HepG2 (cell line): Measurements from ENCODE around the gene SPARC. TPM values are rescaled to one million over a fixed set of nuclear protein-coding genes. Genes with fewer than 3 reads are reported as not detected.

Experiments used
- CERS6 ChIP-seq: sonication (generic); formaldehyde crosslinking; IDR thresholded peaks from 2 replicates; pipeline ENCODE4 v1.5.0; 2020; ENCODE audit warnings: missing genetic modification reagents
- DZIP1 ChIP-seq: sonication (generic); formaldehyde crosslinking; IDR thresholded peaks from 2 replicates; pipeline ENCODE4 v1.5.0; 2020; ENCODE audit warnings: mild to moderate bottlenecking, missing genetic modification reagents
- EED ChIP-seq: sonication (generic); formaldehyde crosslinking; IDR thresholded peaks from 2 replicates; pipeline ENCODE4 v1.5.0; 2020; ENCODE audit warnings: mild to moderate bottlenecking, missing genetic modification reagents
- GRHL1 ChIP-seq: sonication (generic); formaldehyde crosslinking; conservative IDR thresholded peaks from 2 replicates; pipeline ENCODE4 v1.8.0; 2022; ENCODE audit warnings: missing genetic modification reagents
- GZF1 ChIP-seq: sonication (generic); formaldehyde crosslinking; IDR thresholded peaks from 2 replicates; pipeline ENCODE4 v1.5.1; 2020; ENCODE audit warnings: mild to moderate bottlenecking, missing genetic modification reagents
- HHEX ChIP-seq: IDR thresholded peaks from 2 replicates; pipeline ENCODE4 v1.6.1; 2016; ENCODE audit warnings: control low read depth
- HMGXB4 ChIP-seq, 2 experiments: sonication (generic) in 1 of 2; formaldehyde crosslinking in 1 of 2; IDR thresholded peaks; 2 replicates each; pipeline versions ENCODE4 v1.4.0 to v1.6.1; 2018 to 2020; ENCODE audit warnings: missing genetic modification reagents in 2 of 2, borderline replicate concordance in 1 of 2, low read depth in 1 of 2, mild to moderate bottlenecking in 1 of 2, missing biosample characterization in 1 of 2
- NFE2 ChIP-seq: sonication (generic); formaldehyde crosslinking; IDR thresholded peaks from 2 replicates; pipeline ENCODE4 v1.4.0; 2020; ENCODE audit warnings: missing genetic modification reagents
- NFIC ChIP-seq: IDR thresholded peaks from 2 replicates; pipeline ENCODE4 v1.6.1; 2012; ENCODE audit warnings: mild to moderate bottlenecking, low read length, inconsistent platforms
- SP4 ChIP-seq: sonication (generic); formaldehyde crosslinking; IDR thresholded peaks from 2 replicates; pipeline ENCODE4 v1.8.1; 2023; ENCODE audit warnings: mild to moderate bottlenecking, missing genetic modification reagents
- TAF1 ChIP-seq: sonication (generic); formaldehyde crosslinking; IDR thresholded peaks from 2 replicates; pipeline ENCODE4 v1.4.0; 2020; ENCODE audit warnings: missing genetic modification reagents
- TFDP1 ChIP-seq: IDR thresholded peaks from 2 replicates; pipeline ENCODE4 v1.6.1; 2016; ENCODE audit warnings: missing compliant biosample characterization, missing genetic modification reagents, borderline replicate concordance
- XBP1 ChIP-seq: sonication (generic); formaldehyde crosslinking; IDR thresholded peaks from 2 replicates; pipeline ENCODE4 v1.5.0; 2020; ENCODE audit warnings: missing genetic modification reagents
- ZFP90 ChIP-seq: sonication (generic); formaldehyde crosslinking; IDR thresholded peaks from 2 replicates; pipeline ENCODE4 v1.8.0; 2022; ENCODE audit warnings: missing genetic modification reagents, mild to moderate bottlenecking, inconsistent platforms, borderline replicate concordance
- ZMAT5 ChIP-seq: sonication (generic); formaldehyde crosslinking; IDR thresholded peaks from 2 replicates; pipeline ENCODE4 v1.5.0; 2020; ENCODE audit warnings: mild to moderate bottlenecking, low read depth, missing genetic modification reagents, borderline replicate concordance
- ZMYM3 ChIP-seq: sonication (generic); formaldehyde crosslinking; IDR thresholded peaks from 2 replicates; pipeline ENCODE4 v1.5.1; 2020; ENCODE audit warnings: mild to moderate bottlenecking, missing genetic modification reagents
- ZNF263 ChIP-seq: sonication (generic); formaldehyde crosslinking; IDR thresholded peaks from 2 replicates; pipeline ENCODE4 v1.4.0; 2020; ENCODE audit warnings: missing genetic modification reagents
- ZNF781 ChIP-seq: sonication (generic); formaldehyde crosslinking; IDR thresholded peaks from 2 replicates; pipeline ENCODE4 v1.5.1; 2020; ENCODE audit warnings: borderline replicate concordance, mild to moderate bottlenecking, missing genetic modification reagents; ENCODE audit errors: not compliant biosample characterization
- ZNF782 ChIP-seq: sonication (generic); formaldehyde crosslinking; IDR thresholded peaks from 2 replicates; pipeline ENCODE4 v1.4.0; 2020; ENCODE audit warnings: missing genetic modification reagents, mild to moderate bottlenecking, borderline replicate concordance
- ZSCAN30 ChIP-seq: sonication (generic); formaldehyde crosslinking; IDR thresholded peaks from 2 replicates; pipeline ENCODE4 v1.5.0; 2020; ENCODE audit warnings: mild to moderate bottlenecking, missing genetic modification reagents
- polyA plus RNA-seq, 8 experiments: library from polyadenylated mRNA; depleted of rRNA in 3 of 8; stranded (reverse) in 7 of 8; unstranded in 1 of 8; fragments of >200 nt; fragmentation: Illumina TruSeq in 4 of 8; extraction: Trizol in 4 of 8; gene quantifications; 2 replicates each; pipeline versions ENCODE4 v1.2.1 to v1.2.3, GENCODE V29; 2011 to 2016; ENCODE audit warnings: low read depth in 4 of 8, missing spikeins in 1 of 8, mixed read lengths in 1 of 8; ENCODE audit not compliant: insufficient read depth in 1 of 8
- total RNA-seq, 5 experiments: library from RNA; depleted of rRNA; stranded (reverse); fragments of >200 nt; fragmentation: Illumina TruSeq; extraction: Trizol; gene quantifications; 2 replicates each; pipeline ENCODE4 v1.2.3, GENCODE V29; 2016; ENCODE audit warnings: low read depth in 1 of 5

SPARC gene
- total and polyA plus RNA-seq, 2 of the 13 experiments (the other 11 are each of a cell fraction or from before 2014, with no cell fraction given), result 76.7 to 192 TPM

- no peak for TF ChIP-seq GRHL1 (CRISPR knock-in tag)
- TF ChIP-seq EED, result no peak
- TF ChIP-seq XBP1 (CRISPR knock-in tag), result no peak
- TF ChIP-seq ZSCAN30 (CRISPR knock-in tag), result no peak
- TF ChIP-seq SP4, result 0 out of 2 replicates have a peak, but pooled peaks have one; percentile 33
- no peak for TF ChIP-seq HMGXB4 (CRISPR knock-in tag; IDR thresholded peaks at IDR 0.05; ENCODE audit: borderline replicate concordance in 1 of 2, low read depth in 1 of 2)
- TF ChIP-seq ZFP90 (CRISPR knock-in tag), result no peak
- no peak for TF ChIP-seq ZNF781
- TF ChIP-seq DZIP1 (CRISPR knock-in tag), result no peak
- peak; percentile 70 for TF ChIP-seq ZNF263 (CRISPR knock-in tag)
- 0 out of 2 replicates have a peak, but pooled peaks have one; percentile 18 for TF ChIP-seq ZMYM3 (CRISPR knock-in tag)
- no peak for TF ChIP-seq ZNF782 (CRISPR knock-in tag)
- TF ChIP-seq NFE2 (CRISPR knock-in tag), result no peak
- TF ChIP-seq HHEX (CRISPR knock-in tag), result no peak
- TF ChIP-seq GZF1 (CRISPR knock-in tag), result 0 out of 2 replicates have a peak, but pooled peaks have one; percentile 39
- TF ChIP-seq CERS6 (CRISPR knock-in tag), result no peak
- no peak for TF ChIP-seq ZMAT5 (CRISPR knock-in tag)
- TF ChIP-seq NFIC, result no peak
- TF ChIP-seq TAF1 (CRISPR knock-in tag), result peak; percentile 42; the same call in 1 of the 2 replicates
- peak; percentile 38; the same call in 1 of the 2 replicates for TF ChIP-seq TFDP1 (CRISPR knock-in tag)
Measured at GRCh38 chr5:151686674-151687407, at the start of gene SPARC (continued).
